ENCODE data around the gene ZNF732. TPM values are rescaled to one million over a fixed set of nuclear protein-coding genes. Genes with fewer than 3 reads are reported as not detected.
A peak's percentile ranks its signal among the peaks of the same experiment; 100 is the strongest.
"Not testable (repeated sequence)": the region's sequence is repeated elsewhere in the genome, so short reads cannot be mapped to it uniquely, and the experiment has no call there.

ZNF732 gene
- total and polyA plus RNA-seq, 4 donors: 0.89 TPM; not detected in 3

- no peak for TF ChIP-seq GABPA (IDR thresholded peaks at IDR 0.05 in 1 of 2, conservative IDR thresholded peaks at IDR 0.05 in 1 of 2)
- TF ChIP-seq TAF1 (conservative IDR thresholded peaks at IDR 0.05): no peak
- no peak for TF ChIP-seq FOXA2 (IDR thresholded peaks at IDR 0.05)
- TF ChIP-seq FOXA1 (IDR thresholded peaks at IDR 0.05): no peak
These were observed 1.3 kb upstream of the ZNF732 start (continued) for GRCh38 chr4:306551-306961.

- H3K36me3 ChIP-seq (ENCODE audit: control insufficient read depth in 4 of 4, insufficient read depth in 3 of 4, low read depth in 1 of 4, low read length in 3 of 4); H3K27me3 ChIP-seq (ENCODE audit: control insufficient read depth in 4 of 4, insufficient read depth in 4 of 4, low read length in 3 of 4); DNase-seq (ENCODE audit: low spot score); H3K9ac ChIP-seq (ENCODE audit: low read depth in 1 of 2, low read length in 2 of 2); H3K4me1 ChIP-seq (ENCODE audit: control insufficient read depth in 4 of 4, insufficient read depth in 4 of 4, low read length in 3 of 4); H3K27ac ChIP-seq (ENCODE audit: low read depth in 1 of 2, low read length in 2 of 2): not testable (repeated sequence)
- Histone ChIP-seq H3K4me3 (ENCODE audit: low read depth in 1 of 3, low read length in 3 of 3) (peak overlapping the region in 2 of 3 donors; percentile 34 to 37), H3K9me3 (ENCODE audit: control insufficient read depth in 4 of 4, low read length in 3 of 4) (peaks cover 9 to 43% (median 11%) of the 10 kb centered on the region in 4 donors)
- WGBS: 10% methylated on average over 20 of the region's 20 CpGs
These were observed 758 bp downstream of the ZNF732 start for GRCh38 chr4:304516-304915.

GRCh38 chr4:302381-302780 is 2.9 kb downstream of the ZNF732 start:
- no peaks in the 10 kb centered on the region for H3K36me3 ChIP-seq (ENCODE audit: control insufficient read depth in 4 of 4, insufficient read depth in 3 of 4, low read depth in 1 of 4, low read length in 3 of 4)
- no peak for TF ChIP-seq YY1 (IDR thresholded peaks at IDR 0.05)
- TF ChIP-seq EGR1 (IDR thresholded peaks at IDR 0.05; ENCODE audit: low read depth in 2 of 2): no peak
- no peak for TF ChIP-seq HNF4A (conservative IDR thresholded peaks at IDR 0.05)
- TF ChIP-seq ATF3 (IDR thresholded peaks at IDR 0.05): no peak
- no peak for TF ChIP-seq RAD21 (IDR thresholded peaks at IDR 0.05)
- no peak for TF ChIP-seq FOXA2 (IDR thresholded peaks at IDR 0.05)
- no peak for TF ChIP-seq FOXA1 (IDR thresholded peaks at IDR 0.05)
- TF ChIP-seq ZBTB33 (IDR thresholded peaks at IDR 0.05): no peak
- TF ChIP-seq REST (IDR thresholded peaks at IDR 0.05): no peak
- no peak for TF ChIP-seq TAF1 (conservative IDR thresholded peaks at IDR 0.05)
- TF ChIP-seq MAX (IDR thresholded peaks at IDR 0.05): no peak
- no peak for TF ChIP-seq SP1 (IDR thresholded peaks at IDR 0.05)
- no peak for TF ChIP-seq JUND (IDR thresholded peaks at IDR 0.05)
- no peak for TF ChIP-seq GABPA (IDR thresholded peaks at IDR 0.05 in 1 of 2, conservative IDR thresholded peaks at IDR 0.05 in 1 of 2)
- no peak for TF ChIP-seq HNF4G (IDR thresholded peaks at IDR 0.05)
- H3K27me3 ChIP-seq (ENCODE audit: control insufficient read depth in 4 of 4, insufficient read depth in 4 of 4, low read length in 3 of 4): peaks cover 0 to 3% (median 0%) of the 10 kb centered on the region in 4 donors
- peaks cover 10 to 45% (median 12%) of the 10 kb centered on the region in 4 donors for H3K9me3 ChIP-seq (ENCODE audit: control insufficient read depth in 4 of 4, low read length in 3 of 4)
- no peak for DNase-seq (ENCODE audit: low spot score)
- H3K9ac ChIP-seq (ENCODE audit: low read depth in 1 of 2, low read length in 2 of 2): no peak overlapping the region
- H3K4me3 ChIP-seq (ENCODE audit: low read depth in 1 of 3, low read length in 3 of 3): no peak overlapping the region
- 91% methylated on average over 4 of the region's 4 CpGs for WGBS
- H3K4me1 ChIP-seq (ENCODE audit: control insufficient read depth in 4 of 4, insufficient read depth in 4 of 4, low read length in 3 of 4): no peaks in the 10 kb centered on the region
- H3K27ac ChIP-seq (ENCODE audit: low read depth in 1 of 2, low read length in 2 of 2): no peak overlapping the region

Measured in liver (tissue), 9 donors.